Uterus (tissue), 4 donors: ENCODE data around the gene NTRK3. TPM values are rescaled to one million over a fixed set of nuclear protein-coding genes. Genes with fewer than 3 reads are reported as not detected.
"Not testable (repeated sequence)": the region's sequence is repeated elsewhere in the genome, so short reads cannot be mapped to it uniquely, and the experiment has no call there.

ENCODE experiments used
- DNase-seq, 2 donors: peaks; one replicate each; pipeline ENCODE4 v3.0.0-alpha.2; 2019 to 2020
- H3K27ac ChIP-seq, 2 donors: fragments of 200-600 bp; sonication (generic); 1 replicate in 1 of 2; 2 replicates in 1 of 2; pipeline ENCODE4 v1.5.1; 2016 to 2018
- H3K27me3 ChIP-seq, 2 donors: fragments of 200-600 bp; sonication (generic); one replicate each; pipeline ENCODE4 v1.5.1; 2018 to 2019; ENCODE audit warnings: control low read depth in 1 of 2
- H3K36me3 ChIP-seq, 2 donors: fragments of 200-600 bp; sonication (generic); one replicate each; pipeline ENCODE4 v1.5.1; 2019; ENCODE audit warnings: control low read depth in 1 of 2
- H3K4me1 ChIP-seq, 2 donors: fragments of 200-600 bp; sonication (generic); one replicate each; pipeline ENCODE4 v1.5.1; 2018 to 2019; ENCODE audit warnings: control low read depth in 1 of 2
- H3K4me3 ChIP-seq, 2 donors: fragments of 200-600 bp; sonication (generic); 1 replicate in 1 of 2; 2 replicates in 1 of 2; pipeline ENCODE4 v1.5.1; 2018 to 2019; ENCODE audit warnings: mild to moderate bottlenecking in 1 of 2
- H3K9me3 ChIP-seq, 2 donors: fragments of 200-600 bp; sonication (generic); one replicate each; pipeline ENCODE4 v1.5.1; 2019; ENCODE audit warnings: control low read depth in 1 of 2
- CTCF ChIP-seq, 4 experiments: fragments of 200-600 bp in 2 of 4; fragments of 450-650 bp in 2 of 4; sonication (generic) in 2 of 4; IDR thresholded peaks; one replicate each; pipeline ENCODE4 v1.5.1; 2016 to 2019; ENCODE audit warnings: antibody characterized with exemption in 4 of 4, mild to moderate bottlenecking in 2 of 4, moderate library complexity in 1 of 4
- POLR2A ChIP-seq, 2 donors: fragments of 450-650 bp; IDR thresholded peaks; one replicate each; pipeline ENCODE4 v1.6.1; 2016; ENCODE audit warnings: antibody characterized with exemption in 2 of 2, mild to moderate bottlenecking in 1 of 2, moderate library complexity in 1 of 2
- intact Hi-C: fragments of 100-400 bp; cut with DNase I; formaldehyde crosslinking; loops from one replicate; pipeline ENCODE4 v1.15.1; 2023; ENCODE audit warnings: low total_unique reads
- total RNA-seq, 4 donors: library from RNA; depleted of rRNA in 3 of 4; stranded (reverse); fragments of >200 nt in 3 of 4; gene quantifications; one replicate each; pipeline versions ENCODE4 v1.1.0 to v1.2.4, GENCODE V29; 2014 to 2023
- donor health status: DM: yes; HTN: yes; CAD: no.

The NTRK3 gene
- total RNA-seq, 4 donors from 2014 or later = 6.9 to 47.0 (median 32.5) TPM

GRCh38 chr15:88038261-88038660, 218.3 kb downstream of the NTRK3 start:
- Histone ChIP-seq H3K27me3 (no peaks in the 10 kb centered on the region), H3K4me3 (no peak overlapping the region), H3K36me3 (no peaks in the 10 kb centered on the region), H3K27ac (no peak overlapping the region), H3K9me3 (no peaks in the 10 kb centered on the region), H3K4me1 (no peaks in the 10 kb centered on the region)
- TF ChIP-seq POLR2A (IDR thresholded peaks at IDR 0.05) (no peak), CTCF (IDR thresholded peaks at IDR 0.05) (no peak)
- intact Hi-C loops = no loop called here
- no peak for DNase-seq

- intact Hi-C loops = no loop called here
- no peaks in the 10 kb centered on the region for H3K4me1 ChIP-seq
- H3K27ac ChIP-seq = no peak overlapping the region
- H3K36me3 ChIP-seq = no peaks in the 10 kb centered on the region
- no peaks in the 10 kb centered on the region for H3K27me3 ChIP-seq
- TF ChIP-seq CTCF (IDR thresholded peaks at IDR 0.05) = no peak
- TF ChIP-seq POLR2A (IDR thresholded peaks at IDR 0.05) = no peak
- no peaks in the 10 kb centered on the region for H3K9me3 ChIP-seq
- H3K4me3 ChIP-seq = no peak overlapping the region
- no peak for DNase-seq
These were observed 220.2 kb downstream of the NTRK3 start for GRCh38 chr15:88036154-88036839.

GRCh38 chr15:88035381-88035780, 221.2 kb downstream of the NTRK3 start:
- Histone ChIP-seq H3K4me1 (no peaks in the 10 kb centered on the region), H3K27ac (no peak overlapping the region), H3K27me3 (no peaks in the 10 kb centered on the region), H3K36me3 (no peaks in the 10 kb centered on the region), H3K4me3 (no peak overlapping the region), H3K9me3 (no peaks in the 10 kb centered on the region)
- intact Hi-C loops = no loop called here
- no peak for TF ChIP-seq POLR2A (IDR thresholded peaks at IDR 0.05)
- TF ChIP-seq CTCF (IDR thresholded peaks at IDR 0.05) = no peak
- DNase-seq = no peak

GRCh38 chr15:88033421-88033820, 223.1 kb downstream of the NTRK3 start:
- H3K4me1 ChIP-seq, H3K4me3 ChIP-seq, H3K36me3 ChIP-seq, H3K27ac ChIP-seq, H3K27me3 ChIP-seq, H3K9me3 ChIP-seq, DNase-seq, intact Hi-C loops: not testable (repeated sequence)

GRCh38 chr15:88032787-88033186, 223.8 kb downstream of the NTRK3 start:
- no peak overlapping the region for H3K4me3 ChIP-seq
- no peaks in the 10 kb centered on the region for H3K4me1 ChIP-seq
- TF ChIP-seq POLR2A (IDR thresholded peaks at IDR 0.05) = no peak
- TF ChIP-seq CTCF (IDR thresholded peaks at IDR 0.05) = no peak
- H3K27me3 ChIP-seq = no peaks in the 10 kb centered on the region
- intact Hi-C loops = no loop called here
- no peak overlapping the region for H3K27ac ChIP-seq
- no peak for DNase-seq
- H3K36me3 ChIP-seq = no peaks in the 10 kb centered on the region
- H3K9me3 ChIP-seq = no peaks in the 10 kb centered on the region

GRCh38 chr15:88031461-88031860, 225.1 kb downstream of the NTRK3 start:
- no peaks in the 10 kb centered on the region for H3K27me3 ChIP-seq
- H3K4me1 ChIP-seq = no peaks in the 10 kb centered on the region
- no peaks in the 10 kb centered on the region for H3K36me3 ChIP-seq
- no peaks in the 10 kb centered on the region for H3K9me3 ChIP-seq
- DNase-seq = no peak
- intact Hi-C loops = no loop called here
- no peak overlapping the region for H3K4me3 ChIP-seq
- H3K27ac ChIP-seq = no peak overlapping the region
- no peak for TF ChIP-seq POLR2A (IDR thresholded peaks at IDR 0.05)
- no peak for TF ChIP-seq CTCF (IDR thresholded peaks at IDR 0.05)
